K562 (cell line): Measurements from ENCODE around the gene HOXB3. TPM values are rescaled to one million over a fixed set of nuclear protein-coding genes. Genes with fewer than 3 reads are reported as not detected.

ENCODE experiments used
- BRD4 ChIP-seq: fragments of 200-600 bp; sonication (generic); IDR thresholded peaks from 2 replicates; pipeline ENCODE4 v1.6.1; 2017; ENCODE audit warnings: inconsistent platforms
- DPF2 ChIP-seq: fragments of 450-650 bp; IDR thresholded peaks from 2 replicates; pipeline ENCODE4 v1.6.1; 2016
- ESRRB ChIP-seq: fragments of 250-450 bp; sonication (Bioruptor Pico); IDR thresholded peaks from 2 replicates; pipeline ENCODE4 v1.5.0; 2020; ENCODE audit warnings: mild to moderate bottlenecking, moderate library complexity, borderline replicate concordance
- ETV1 ChIP-seq: fragments of 450-650 bp; conservative IDR thresholded peaks from 2 replicates; pipeline ENCODE4 v1.6.1; 2016; ENCODE audit warnings: missing genetic modification characterization, control low read depth, low read depth, missing compliant biosample characterization
- GTF3C2 ChIP-seq: IDR thresholded peaks from 3 replicates; pipeline ENCODE4 v1.6.1; 2011; ENCODE audit warnings: borderline replicate concordance, mild to moderate bottlenecking, moderate library complexity; ENCODE audit not compliant: insufficient read length; ENCODE audit errors: extremely low read depth
- L3MBTL2 ChIP-seq: fragments of 450-650 bp; IDR thresholded peaks from 2 replicates; pipeline ENCODE4 v1.6.1; 2016; ENCODE audit warnings: mild to moderate bottlenecking, moderate library complexity
- MGA ChIP-seq: fragments of 450-650 bp; IDR thresholded peaks from 2 replicates; pipeline ENCODE4 v1.6.1; 2016; ENCODE audit warnings: mild to moderate bottlenecking, moderate library complexity
- PPARD ChIP-seq: fragments of 250-450 bp; sonication (Bioruptor Pico); IDR thresholded peaks from 2 replicates; pipeline ENCODE4 v1.8.0; 2022; ENCODE audit warnings: inconsistent platforms, mild to moderate bottlenecking, moderate library complexity
- RBM15 ChIP-seq: fragments of 200-400 bp; formaldehyde crosslinking; IDR thresholded peaks from 2 replicates; pipeline ENCODE4 v1.6.1; 2018; ENCODE audit warnings: mild to moderate bottlenecking, low read length, moderate library complexity; ENCODE audit not compliant: insufficient read depth
- USF2 ChIP-seq: sonication (generic); formaldehyde crosslinking; IDR thresholded peaks from 2 replicates; pipeline ENCODE4 v1.5.0; 2020; ENCODE audit warnings: missing genetic modification reagents
- ZFP1 ChIP-seq: fragments of 450-650 bp; formaldehyde crosslinking; IDR thresholded peaks from 2 replicates; pipeline ENCODE4 v1.4.0; 2020; ENCODE audit warnings: mild to moderate bottlenecking, mixed read lengths
- ZNF165 ChIP-seq: fragments of 250-450 bp; sonication (Bioruptor Pico); IDR thresholded peaks from 2 replicates; pipeline ENCODE4 v1.4.0; 2020; ENCODE audit warnings: borderline replicate concordance
- polyA plus RNA-seq, 8 experiments: library from polyadenylated mRNA; depleted of rRNA in 4 of 8; stranded (reverse) in 5 of 8; unstranded in 3 of 8; fragments of >200 nt; fragmentation: Nextera tagmentation in 2 of 8; fragmentation: Illumina TruSeq in 1 of 8; extraction: Ambion mirVana in 2 of 8; extraction: Trizol in 1 of 8; gene quantifications; 2 replicates each; pipeline versions ENCODE4 v1.2.1 to v1.2.3, GENCODE V29; 2011 to 2014; ENCODE audit warnings: inconsistent platforms in 1 of 8, missing spikeins in 1 of 8
- total RNA-seq, 7 experiments: library from RNA; depleted of rRNA in 6 of 7; stranded (reverse); fragments of >200 nt in 6 of 7; fragmentation: Illumina TruSeq in 2 of 7; extraction: Trizol in 2 of 7; gene quantifications; 2 replicates each; pipeline versions ENCODE4 v1.2.1 to v1.2.3, GENCODE V29; 2011 to 2021; ENCODE audit warnings: low replicate concordance in 1 of 7

Gene HOXB3
- total and polyA plus RNA-seq, 9 of the 15 experiments (the other 6 are each of a cell fraction or from before 2014, with no cell fraction given), result 2.4 to 41.3 (median 20.2) TPM

- TF ChIP-seq GTF3C2 (no peak), USF2 (CRISPR knock-in tag) (no peak), PPARD (CRISPR knock-in tag) (no peak), ETV1 (tag) (peak; percentile 89), BRD4 (no peak), ZNF165 (no peak), DPF2 (0 out of 2 replicates have a peak, but pooled peaks have one; percentile 16), ZFP1 (CRISPR knock-in tag) (no peak), L3MBTL2 (peak; percentile 81), MGA (peak; percentile 74), RBM15 (no peak), ESRRB (no peak)
Measured at GRCh38 chr17:48605409-48605919, 15.4 kb upstream of the HOXB3 start (continued).
